ENCODE measurements around the gene ATP9B.

The ATP9B gene

DNA sequence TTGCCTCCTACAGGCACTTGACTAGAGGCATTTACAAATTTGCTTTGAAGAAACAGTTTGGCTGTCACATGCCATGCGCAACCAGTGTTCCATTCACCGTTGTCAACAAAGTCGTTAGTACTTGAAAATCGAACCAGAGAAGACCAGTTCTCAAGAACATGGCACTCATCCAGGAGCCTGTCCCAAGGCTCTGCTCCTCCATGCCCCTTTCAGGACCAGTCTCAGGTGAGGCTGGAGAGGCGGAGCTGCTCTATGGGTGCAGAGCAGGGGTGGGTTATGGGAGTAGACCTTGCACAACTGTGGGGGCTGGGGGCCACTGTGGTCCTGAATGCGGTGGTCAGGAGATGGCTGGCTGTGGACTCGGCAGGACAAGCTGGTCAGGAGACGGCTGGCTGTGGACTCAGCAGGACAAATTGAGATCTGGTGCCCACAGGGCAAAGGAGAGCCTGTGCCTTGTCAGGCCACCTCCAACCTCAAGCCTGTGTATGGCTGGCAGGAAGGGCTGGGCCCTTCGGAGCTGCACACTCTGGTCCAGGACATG, 12.3 kb upstream of the ATP9B start:
- no peak overlapping the region for H3K27ac ChIP-seq
- no peak for TF ChIP-seq ZFX (IDR thresholded peaks at IDR 0.05)
- no peak for TF ChIP-seq CTCF (conservative IDR thresholded peaks at IDR 0.05)

- H3K27ac ChIP-seq: no peak overlapping the region
- no peak for TF ChIP-seq ZFX (IDR thresholded peaks at IDR 0.05)
- no peak for TF ChIP-seq CTCF (conservative IDR thresholded peaks at IDR 0.05)
These were observed 11.2 kb upstream of the ATP9B start for GRCh38 chr18:79058007-79058406.

DNA sequence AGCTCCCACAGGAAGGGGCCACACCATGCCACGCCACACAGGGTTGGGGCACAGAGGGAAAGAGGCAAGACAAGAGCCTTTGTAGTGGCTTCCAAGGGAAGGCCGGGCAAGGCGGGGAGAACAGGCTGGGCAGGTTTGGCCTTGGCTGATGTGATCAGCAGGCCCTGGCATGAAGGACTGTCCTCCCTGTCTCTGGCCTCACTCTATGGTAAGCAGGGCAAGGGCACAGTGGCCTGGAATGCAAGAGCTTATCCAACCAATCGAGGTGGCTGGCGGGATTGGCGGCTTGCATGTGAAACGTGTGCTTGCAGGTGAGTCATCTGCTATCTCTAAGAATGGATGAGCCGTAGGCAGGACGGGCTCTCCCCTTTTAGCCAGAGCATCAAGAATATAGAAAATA, 6.4 kb upstream of the ATP9B start:
- H3K27ac ChIP-seq: peak overlapping the region; percentile 46
- TF ChIP-seq ZFX (IDR thresholded peaks at IDR 0.05) (no peak), CTCF (conservative IDR thresholded peaks at IDR 0.05) (no peak)

GRCh38 chr18:79064228-79064627, 5.0 kb upstream of the ATP9B start:
- no peak for TF ChIP-seq ZFX (IDR thresholded peaks at IDR 0.05)
- TF ChIP-seq CTCF (conservative IDR thresholded peaks at IDR 0.05): no peak
- no peak overlapping the region for H3K27ac ChIP-seq

DNA sequence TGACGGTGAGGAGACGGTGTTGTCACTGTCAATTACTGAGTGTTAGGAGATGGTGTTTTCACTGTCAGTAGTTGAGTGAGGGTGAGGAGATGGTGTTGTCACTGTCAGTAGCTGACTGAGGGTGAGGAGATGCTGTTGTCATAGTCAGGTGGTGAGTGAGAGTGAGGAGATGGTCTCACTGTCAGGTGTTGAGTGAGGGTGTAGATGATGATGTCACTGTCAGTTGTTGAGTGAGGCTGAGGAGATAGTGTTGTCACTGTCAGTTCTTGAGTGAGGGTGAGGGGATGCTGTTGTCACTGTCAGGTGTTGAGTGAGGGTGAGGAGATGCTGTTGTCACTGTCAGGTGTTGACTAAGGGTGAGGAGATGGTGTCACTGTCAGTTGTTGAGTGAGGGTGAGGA, 3.4 kb upstream of the ATP9B start:
- no peak overlapping the region for H3K27ac ChIP-seq
- TF ChIP-seq CTCF (conservative IDR thresholded peaks at IDR 0.05) (no peak), ZFX (IDR thresholded peaks at IDR 0.05) (no peak)

- no peak overlapping the region for H3K27ac ChIP-seq
- TF ChIP-seq CTCF (conservative IDR thresholded peaks at IDR 0.05) (no peak), ZFX (IDR thresholded peaks at IDR 0.05) (no peak)
These were observed 1.6 kb upstream of the ATP9B start for GRCh38 chr18:79067611-79068010.

GRCh38 chr18:79068341-79068936, 755 bp upstream of the ATP9B start:
- TF ChIP-seq CTCF (conservative IDR thresholded peaks at IDR 0.05) (no peak), ZFX (IDR thresholded peaks at IDR 0.05) (no peak)
- H3K27ac ChIP-seq: peak overlapping the region; percentile 85; the same call in 1 of the 2 replicates
